Endothelial cell of umbilical vein (primary cell): ENCODE results near the gene PTPRD. TPM values are rescaled to one million over a fixed set of nuclear protein-coding genes. Genes with fewer than 3 reads are reported as not detected.

ENCODE experiments used
- BruUV-seq: library from RNA; stranded (reverse); fragments of 400-500 nt; replicated peaks from 2 replicates; lab custom pipeline; 2021; lab: Mats Ljungman, UMichigan
- CTCF ChIA-PET: fragments of 300-600, 350-600 bp; sonication (Branson Sonifier 250); formaldehyde crosslinking; loops from one replicate; lab custom pipeline; 2021; ENCODE audit warnings: antibody characterized with exemption, inconsistent platforms; lab: Charles Lee
- POLR2A ChIA-PET: fragments of 300-600, 350-600 bp; sonication (Branson Sonifier 250); formaldehyde crosslinking; loops from one replicate; lab custom pipeline; 2021; ENCODE audit warnings: antibody characterized with exemption, inconsistent platforms; lab: Charles Lee
- DNase-seq: peaks from one replicate; pipeline ENCODE4 v3.0.0-alpha.2; 2011; ENCODE audit warnings: low read depth, low spot score
- FAIRE-seq: peaks from 2 replicates; lab custom pipeline; 2011; peaks lifted over from hg19 to GRCh38; lab: Jason Lieb, UNC
- H2AFZ ChIP-seq: 2 replicates; pipeline ENCODE4 v1.6.0; 2012; ENCODE audit warnings: low read depth, low read length, control low read depth, inconsistent platforms
- H3K27ac ChIP-seq: 2 replicates; pipeline ENCODE4 v1.5.1; 2011; ENCODE audit warnings: low read depth, mild to moderate bottlenecking, control low read depth, low read length, moderate library complexity; ENCODE audit not compliant: insufficient read depth
- H3K27me3 ChIP-seq, 2 experiments: 2 replicates each; pipeline versions ENCODE4 v1.6.0 to v1.6.1; 2011; ENCODE audit warnings: low read length in 2 of 2, mixed read lengths in 1 of 2; ENCODE audit not compliant: control insufficient read depth in 2 of 2, insufficient read depth in 2 of 2
- H3K36me3 ChIP-seq, 2 experiments: 2 replicates in 1 of 2; 3 replicates in 1 of 2; pipeline ENCODE4 v1.5.1; 2011; ENCODE audit warnings: low read length in 2 of 2, mild to moderate bottlenecking in 1 of 2, moderate library complexity in 1 of 2; ENCODE audit not compliant: control insufficient read depth in 2 of 2, insufficient read depth in 2 of 2; ENCODE audit errors: extremely low read depth in 1 of 2
- H3K4me1 ChIP-seq: 3 replicates; pipeline ENCODE4 v1.5.1; 2011; ENCODE audit warnings: mild to moderate bottlenecking, low read length; ENCODE audit not compliant: control insufficient read depth, insufficient read depth; ENCODE audit errors: extremely low read depth
- H3K4me2 ChIP-seq: 2 replicates; pipeline ENCODE4 v1.6.1; 2011; ENCODE audit warnings: low read length, control low read depth, mixed read lengths; ENCODE audit not compliant: insufficient read depth
- H3K4me3 ChIP-seq, 3 experiments: fragments of 200-600 bp in 1 of 3; sonication (generic), shearing (Covaris generic) in 1 of 3; replicated peaks in 1 of 3; 2 replicates each; pipeline ENCODE4 v1.5.1; 2011 to 2016; ENCODE audit warnings: control low read depth in 3 of 3, low read length in 3 of 3, mild to moderate bottlenecking in 2 of 3, inconsistent platforms in 1 of 3, low read depth in 1 of 3, moderate library complexity in 1 of 3; ENCODE audit not compliant: insufficient read depth in 1 of 3
- H3K79me2 ChIP-seq: 2 replicates; pipeline ENCODE4 v1.6.0; 2012; ENCODE audit warnings: low read length, inconsistent platforms; ENCODE audit not compliant: control insufficient read depth, insufficient read depth
- H3K9ac ChIP-seq: replicated peaks from 2 replicates; pipeline ENCODE3; 2011; ENCODE audit warnings: low read length, control low read depth; ENCODE audit not compliant: insufficient read depth; ENCODE audit errors: extremely low read depth
- H3K9me1 ChIP-seq: replicated peaks from 3 replicates; pipeline ENCODE4 v1.6.0; 2011; ENCODE audit warnings: mild to moderate bottlenecking, low read length; ENCODE audit not compliant: control insufficient read depth, insufficient read depth; ENCODE audit errors: extremely low read depth
- H3K9me3 ChIP-seq: replicated peaks from 2 replicates; pipeline ENCODE4 v1.5.1; 2012; ENCODE audit warnings: low read length, inconsistent platforms; ENCODE audit not compliant: control insufficient read depth, insufficient read depth
- H4K20me1 ChIP-seq: replicated peaks from 2 replicates; pipeline ENCODE3; 2011; ENCODE audit warnings: mild to moderate bottlenecking, low read length; ENCODE audit not compliant: control insufficient read depth, insufficient read depth; ENCODE audit errors: extremely low read depth
- EZH2 ChIP-seq: IDR thresholded peaks from 2 replicates; pipeline ENCODE4 v1.6.1; 2012; ENCODE audit warnings: borderline replicate concordance, low read depth, mild to moderate bottlenecking, moderate library complexity, low read length, inconsistent platforms; ENCODE audit not compliant: severe bottlenecking
- FOS ChIP-seq: IDR thresholded peaks from 2 replicates; pipeline ENCODE4 v1.6.1; 2011; ENCODE audit warnings: mild to moderate bottlenecking, low read length, moderate library complexity, borderline replicate concordance; ENCODE audit not compliant: insufficient read depth
- GATA2 ChIP-seq: IDR thresholded peaks from 2 replicates; pipeline ENCODE4 v1.7.0; 2011; ENCODE audit warnings: low read depth, mild to moderate bottlenecking, moderate library complexity, mixed read lengths, low read length; ENCODE audit not compliant: insufficient read length, insufficient read depth
- JUN ChIP-seq: IDR thresholded peaks from 2 replicates; pipeline ENCODE4 v1.6.1; 2011; ENCODE audit warnings: borderline replicate concordance, low read depth; ENCODE audit not compliant: insufficient read length, insufficient read depth
- MYC ChIP-seq: IDR thresholded peaks from one replicate; pipeline ENCODE4 v1.6.1; 2011; ENCODE audit warnings: mild to moderate bottlenecking, low read depth, low read length
- POLR2A ChIP-seq: IDR thresholded peaks from 2 replicates; pipeline ENCODE4 v1.6.1; 2012; ENCODE audit warnings: low read depth, mild to moderate bottlenecking, control low read depth, low read length
- POLR2AphosphoS5 ChIP-seq: IDR thresholded peaks from 2 replicates; pipeline ENCODE4 v1.6.1; 2012; ENCODE audit warnings: low read depth, mild to moderate bottlenecking, control low read depth, low read length, moderate library complexity; ENCODE audit not compliant: insufficient read depth
- dilution Hi-C: fragments of 300-500 bp; cut with MboI; formaldehyde crosslinking; loops from one replicate; pipeline ENCODE4 v1.15.0; 2019; ENCODE audit warnings: low sequenced_read_pairs; ENCODE audit not compliant: extremely low pct_ligation_motif_present
- intact Hi-C: fragments of 100-400 bp; cut with micrococcal nuclease; formaldehyde crosslinking; loops from one replicate; pipeline ENCODE4 v1.10.0; 2022
- polyA plus RNA-seq, 4 experiments: library from polyadenylated mRNA; depleted of rRNA in 3 of 4; stranded (reverse) in 3 of 4; unstranded in 1 of 4; fragments of >200 nt; gene quantifications; 2 replicates each; pipeline versions ENCODE4 v1.2.1 to v1.2.3, GENCODE V29; 2011 to 2012; ENCODE audit warnings: missing spikeins in 1 of 4
- total RNA-seq: library from RNA; stranded (reverse); gene quantifications from 2 replicates; pipeline ENCODE4 v1.2.3, GENCODE V29; 2021
- TF ChIP-seq, protein P1 (sequence below), 2 donors: IDR thresholded peaks; 1 replicate in 1 of 2; 2 replicates in 1 of 2; pipeline ENCODE4 v1.5.1; 2011; ENCODE audit warnings: low read length in 2 of 2, mild to moderate bottlenecking in 2 of 2, moderate library complexity in 2 of 2, control low read depth in 1 of 2, inconsistent platforms in 1 of 2, low read depth in 1 of 2; ENCODE audit not compliant: insufficient read depth in 1 of 2; ENCODE audit errors: extremely low read depth in 1 of 2
- TF ChIP-seq, protein P2 (sequence below): IDR thresholded peaks from 2 replicates; pipeline ENCODE4 v1.6.1; 2011; ENCODE audit not compliant: insufficient read depth, insufficient read length

PTPRD gene
- total and polyA plus RNA-seq, 2 donors (not counting 3 experiments of a cell fraction or from before 2014, with no cell fraction given): 5.5 to 5.7 TPM

DNA sequence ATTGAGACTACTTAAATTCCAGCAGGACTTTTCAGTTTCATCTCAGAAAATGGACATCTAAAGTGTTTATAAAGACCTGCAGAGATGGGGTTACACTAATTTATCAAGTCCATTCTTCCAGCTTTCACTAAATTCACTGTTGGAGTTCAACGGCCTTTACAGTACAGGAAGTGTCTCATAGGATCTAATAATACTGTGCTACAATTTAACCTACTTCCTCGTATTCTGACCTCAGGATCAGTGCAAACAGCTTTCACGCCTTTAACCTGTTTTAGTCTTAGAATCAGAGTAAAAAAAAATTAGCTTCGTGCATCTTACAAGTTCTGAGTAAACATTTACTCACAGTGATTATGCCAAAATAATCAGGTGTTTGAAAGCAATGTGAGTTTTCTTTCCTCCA is 2180.6 kb downstream of the PTPRD start:
- no peak for TF ChIP-seq JUN
- TF ChIP-seq, protein P1, sequence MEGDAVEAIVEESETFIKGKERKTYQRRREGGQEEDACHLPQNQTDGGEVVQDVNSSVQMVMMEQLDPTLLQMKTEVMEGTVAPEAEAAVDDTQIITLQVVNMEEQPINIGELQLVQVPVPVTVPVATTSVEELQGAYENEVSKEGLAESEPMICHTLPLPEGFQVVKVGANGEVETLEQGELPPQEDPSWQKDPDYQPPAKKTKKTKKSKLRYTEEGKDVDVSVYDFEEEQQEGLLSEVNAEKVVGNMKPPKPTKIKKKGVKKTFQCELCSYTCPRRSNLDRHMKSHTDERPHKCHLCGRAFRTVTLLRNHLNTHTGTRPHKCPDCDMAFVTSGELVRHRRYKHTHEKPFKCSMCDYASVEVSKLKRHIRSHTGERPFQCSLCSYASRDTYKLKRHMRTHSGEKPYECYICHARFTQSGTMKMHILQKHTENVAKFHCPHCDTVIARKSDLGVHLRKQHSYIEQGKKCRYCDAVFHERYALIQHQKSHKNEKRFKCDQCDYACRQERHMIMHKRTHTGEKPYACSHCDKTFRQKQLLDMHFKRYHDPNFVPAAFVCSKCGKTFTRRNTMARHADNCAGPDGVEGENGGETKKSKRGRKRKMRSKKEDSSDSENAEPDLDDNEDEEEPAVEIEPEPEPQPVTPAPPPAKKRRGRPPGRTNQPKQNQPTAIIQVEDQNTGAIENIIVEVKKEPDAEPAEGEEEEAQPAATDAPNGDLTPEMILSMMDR (IDR thresholded peaks at IDR 0.05; ENCODE audit: extremely low read depth in 1 of 2, insufficient read depth in 1 of 2, low read depth in 1 of 2, low read length in 2 of 2): no peak
- TF ChIP-seq MYC: no peak
- TF ChIP-seq GATA2: no peak
- TF ChIP-seq, protein P2, sequence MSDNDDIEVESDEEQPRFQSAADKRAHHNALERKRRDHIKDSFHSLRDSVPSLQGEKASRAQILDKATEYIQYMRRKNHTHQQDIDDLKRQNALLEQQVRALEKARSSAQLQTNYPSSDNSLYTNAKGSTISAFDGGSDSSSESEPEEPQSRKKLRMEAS: no peak
- no peak for TF ChIP-seq EZH2
- TF ChIP-seq POLR2A: no peak
- no peak for TF ChIP-seq POLR2AphosphoS5
- no peak for TF ChIP-seq FOS
- Histone ChIP-seq H3K36me3 (no peaks in the 10 kb centered on the region), H3K9ac (no peak overlapping the region), H4K20me1 (no peaks in the 10 kb centered on the region), H3K4me3 (no peak overlapping the region), H3K9me1 (no peaks in the 10 kb centered on the region), H3K27ac (no peak overlapping the region), H3K4me1 (peaks cover 9% of the 10 kb centered on the region), H3K27me3 (no peaks in the 10 kb centered on the region), H3K79me2 (no peaks in the 10 kb centered on the region), H3K4me2 (peak overlapping the region; percentile 51), H2AFZ (no peak overlapping the region), H3K9me3 (no peaks in the 10 kb centered on the region)
- DNase-seq: peak; percentile 44
- FAIRE-seq: peak; percentile 83
- intact Hi-C loops (loop anchor here (2.0 kb wide), 1 partner anchor 31 kb away; no protein-coding TSS in a partner anchor), dilution Hi-C loops (no loop called here)
- ChIA-PET CTCF (interaction anchor here (0.6 to 1.4 kb wide), 4 partner anchors 13 to 207 kb away, joined by 3 to 5 read pairs (median 4); no protein-coding TSS in a partner anchor), POLR2A (no interaction called here)
- BruUV-seq: no TSS peak
